ENCODE results near the gene ANKRD63. TPM values are rescaled to one million over a fixed set of nuclear protein-coding genes. Genes with fewer than 3 reads are reported as not detected.

ANKRD63 gene
- total and polyA plus RNA-seq, 2 donors (not counting 1 experiment from before 2014, with no cell fraction given) = 0.25 TPM; not detected in 1

DNA sequence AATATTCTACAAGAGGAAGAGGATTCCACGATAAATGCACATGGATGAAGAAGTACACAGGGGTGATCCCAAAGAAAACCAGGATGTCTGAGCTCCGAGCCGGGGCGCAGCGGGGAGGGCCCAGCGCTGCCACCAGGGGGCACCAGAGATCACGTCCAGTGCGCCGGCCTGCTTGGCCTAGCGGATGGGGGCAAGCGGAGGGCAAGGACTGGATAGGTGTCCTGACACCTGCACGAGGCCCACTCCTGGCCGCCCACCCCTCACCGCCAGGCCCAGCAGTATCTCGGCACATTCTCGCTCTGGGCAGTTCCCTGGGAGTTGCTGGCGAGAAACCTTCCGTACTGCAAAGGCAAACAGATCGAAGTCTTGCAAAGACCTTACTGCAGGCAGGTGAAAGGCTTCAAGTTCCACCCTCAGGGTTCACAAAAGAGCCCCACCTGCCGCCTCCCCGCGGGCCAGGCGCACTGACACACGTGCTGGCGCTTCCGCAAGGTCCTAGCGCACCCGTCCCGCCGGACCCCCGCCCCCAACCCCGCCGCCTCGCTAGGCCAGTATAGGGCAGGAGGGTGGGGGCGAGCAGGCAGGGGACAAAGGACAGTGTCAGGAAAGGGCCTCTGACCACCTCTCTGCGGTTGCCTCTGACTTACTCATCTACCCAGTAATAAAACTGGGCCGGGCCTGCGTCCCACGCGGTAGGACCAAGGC is 3.3 kb downstream of the ANKRD63 start:
- Histone ChIP-seq H3K27me3 (replicated peaks in 1 of 4; ENCODE audit: control extremely low read depth in 1 of 4, control insufficient read depth in 3 of 4, insufficient read depth in 4 of 4, low read length in 3 of 4) (peaks cover 0 to 53% (median 23%) of the 10 kb centered on the region in 4 experiments), H3K4me2 (replicated peaks; ENCODE audit: low read depth, low read length, poor library complexity, severe bottlenecking) (peak overlapping the region; percentile 14), H3K9me3 (ENCODE audit: control extremely low read depth in 1 of 3, control insufficient read depth in 2 of 3, insufficient read depth in 1 of 3, low read length in 2 of 3) (peaks cover 0 to 11% (median 0%) of the 10 kb centered on the region in 3 donors), H3K79me2 (ENCODE audit: control insufficient read depth, insufficient read depth, low read length) (no peaks in the 10 kb centered on the region), H3K4me3 (ENCODE audit: control extremely low read depth in 1 of 5, extremely low read depth in 1 of 5, insufficient read depth in 1 of 5, low read depth in 2 of 5, low read length in 4 of 5) (no peak overlapping the region), H2AFZ (ENCODE audit: insufficient read depth, low read depth, low read length, poor library complexity, severe bottlenecking) (no peak overlapping the region), H3K27ac (ENCODE audit: low read length in 2 of 2) (no peak overlapping the region), H3K4me1 (ENCODE audit: control insufficient read depth in 2 of 2, insufficient read depth in 2 of 2, low read length in 2 of 2) (peaks cover 19 to 36% of the 10 kb centered on the region in 2 donors), H3K36me3 (replicated peaks in 1 of 2; ENCODE audit: control extremely low read depth in 1 of 2, control insufficient read depth in 1 of 2, extremely low read depth in 1 of 2, insufficient read depth in 2 of 2, low read length in 1 of 2) (no peaks in the 10 kb centered on the region), H3K9ac (ENCODE audit: low read length) (no peak overlapping the region), H4K20me1 (ENCODE audit: control insufficient read depth, insufficient read depth, low read length, poor library complexity, severe bottlenecking) (no peaks in the 10 kb centered on the region)
- Mint-ChIP-seq H3K27me3 (peaks cover 24% of the 10 kb centered on the region), H3K4me1 (peaks cover 29% of the 10 kb centered on the region), H3K4me3 (peak overlapping the region; percentile 59), H3K9me3 (ENCODE audit: insufficient read depth) (no peaks in the 10 kb centered on the region), H3K27ac (no peak overlapping the region)
- no peak for TF ChIP-seq EZH2 (IDR thresholded peaks at IDR 0.05; ENCODE audit: borderline replicate concordance, insufficient read depth, low read depth, low read length, poor library complexity, severe bottlenecking)
- TF ChIP-seq, protein P1, sequence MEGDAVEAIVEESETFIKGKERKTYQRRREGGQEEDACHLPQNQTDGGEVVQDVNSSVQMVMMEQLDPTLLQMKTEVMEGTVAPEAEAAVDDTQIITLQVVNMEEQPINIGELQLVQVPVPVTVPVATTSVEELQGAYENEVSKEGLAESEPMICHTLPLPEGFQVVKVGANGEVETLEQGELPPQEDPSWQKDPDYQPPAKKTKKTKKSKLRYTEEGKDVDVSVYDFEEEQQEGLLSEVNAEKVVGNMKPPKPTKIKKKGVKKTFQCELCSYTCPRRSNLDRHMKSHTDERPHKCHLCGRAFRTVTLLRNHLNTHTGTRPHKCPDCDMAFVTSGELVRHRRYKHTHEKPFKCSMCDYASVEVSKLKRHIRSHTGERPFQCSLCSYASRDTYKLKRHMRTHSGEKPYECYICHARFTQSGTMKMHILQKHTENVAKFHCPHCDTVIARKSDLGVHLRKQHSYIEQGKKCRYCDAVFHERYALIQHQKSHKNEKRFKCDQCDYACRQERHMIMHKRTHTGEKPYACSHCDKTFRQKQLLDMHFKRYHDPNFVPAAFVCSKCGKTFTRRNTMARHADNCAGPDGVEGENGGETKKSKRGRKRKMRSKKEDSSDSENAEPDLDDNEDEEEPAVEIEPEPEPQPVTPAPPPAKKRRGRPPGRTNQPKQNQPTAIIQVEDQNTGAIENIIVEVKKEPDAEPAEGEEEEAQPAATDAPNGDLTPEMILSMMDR (IDR thresholded peaks at IDR 0.05) = peak; percentile 100
- 51% methylated on average over 40 of the region's 40 CpGs for WGBS (ENCODE audit: insufficient coverage)
- ChIA-PET CTCF (interaction anchor here (0.6 to 12.3 kb wide), 62 partner anchors 9 to 593 kb away, joined by 3 to 382 read pairs (median 4); partner anchors contain the start of genes BMF, CCDC9B, DISP2 and FSIP1), POLR2A (interaction anchor here (0.9 to 1.7 kb wide), 3 partner anchors 28 to 54 kb away, joined by 3 to 5 read pairs (median 4); partner anchors contain the start of gene PLCB2)
- ATAC-seq (ENCODE audit: low read depth) = peak; percentile 28
- peak; percentile 76 for DNase-seq
- intact Hi-C loops (cut with micrococcal nuclease) = loop anchor here (1.0 to 5.0 kb wide), 5 partner anchors 31 to 347 kb away; partner anchors contain the start of genes BUB1B, EIF2AK4 and INAFM2

DNA sequence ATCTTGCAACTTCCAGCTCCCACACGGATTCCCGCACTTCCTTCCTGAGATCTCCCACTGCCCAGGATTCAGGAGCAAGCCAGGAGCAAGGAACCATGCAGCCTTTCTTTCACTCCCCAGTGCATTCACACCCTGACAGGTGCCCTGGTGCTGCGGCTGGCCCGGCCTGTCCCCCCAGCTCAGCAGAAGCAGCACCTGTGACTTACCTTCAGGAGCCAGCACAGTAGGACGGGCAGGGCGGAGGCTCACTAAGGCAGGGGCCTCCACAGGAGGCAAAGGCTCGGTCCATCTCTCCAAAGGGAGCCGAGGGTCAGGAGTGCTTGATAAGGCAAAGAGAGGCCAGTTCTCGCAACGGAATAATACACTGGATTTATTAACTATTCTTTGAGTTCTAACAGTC is 4.8 kb downstream of the ANKRD63 start:
- ChIA-PET POLR2A (interaction anchor here (1.4 to 1.7 kb wide), 2 partner anchors 29 to 59 kb away, joined by 4 to 5 read pairs; partner anchors contain the start of gene PLCB2), CTCF (interaction anchor here (0.6 to 12.3 kb wide), 21 partner anchors 9 to 241 kb away, joined by 3 to 382 read pairs (median 7); partner anchors contain the start of genes CCDC9B, PLCB2 and SRP14)
- intact Hi-C loops (cut with micrococcal nuclease) = loop anchor here (1.0 to 5.0 kb wide), 2 partner anchors 116 to 144 kb away; partner anchors contain the start of gene BUB1B

More for the DNA sequence above, 4.8 kb downstream of the ANKRD63 start:
- Histone ChIP-seq H3K27ac (ENCODE audit: low read length in 2 of 2) (no peak overlapping the region), H3K9ac (ENCODE audit: low read length) (no peak overlapping the region), H3K36me3 (replicated peaks in 1 of 2; ENCODE audit: control extremely low read depth in 1 of 2, control insufficient read depth in 1 of 2, extremely low read depth in 1 of 2, insufficient read depth in 2 of 2, low read length in 1 of 2) (no peaks in the 10 kb centered on the region), H3K4me1 (ENCODE audit: control insufficient read depth in 2 of 2, insufficient read depth in 2 of 2, low read length in 2 of 2) (peaks cover 14 to 30% of the 10 kb centered on the region in 2 donors), H2AFZ (ENCODE audit: insufficient read depth, low read depth, low read length, poor library complexity, severe bottlenecking) (no peak overlapping the region), H3K79me2 (ENCODE audit: control insufficient read depth, insufficient read depth, low read length) (no peaks in the 10 kb centered on the region), H3K27me3 (replicated peaks in 1 of 4; ENCODE audit: control extremely low read depth in 1 of 4, control insufficient read depth in 3 of 4, insufficient read depth in 4 of 4, low read length in 3 of 4) (peaks cover 0 to 51% (median 23%) of the 10 kb centered on the region in 4 experiments), H4K20me1 (ENCODE audit: control insufficient read depth, insufficient read depth, low read length, poor library complexity, severe bottlenecking) (no peaks in the 10 kb centered on the region), H3K4me2 (replicated peaks; ENCODE audit: low read depth, low read length, poor library complexity, severe bottlenecking) (no peak overlapping the region), H3K4me3 (ENCODE audit: control extremely low read depth in 1 of 5, extremely low read depth in 1 of 5, insufficient read depth in 1 of 5, low read depth in 2 of 5, low read length in 4 of 5) (no peak overlapping the region), H3K9me3 (ENCODE audit: control extremely low read depth in 1 of 3, control insufficient read depth in 2 of 3, insufficient read depth in 1 of 3, low read length in 2 of 3) (peaks cover 0 to 10% (median 0%) of the 10 kb centered on the region in 3 donors)
- H3K27ac Mint-ChIP-seq = no peak overlapping the region
- WGBS (ENCODE audit: insufficient coverage) = 89% methylated on average over 9 of the region's 10 CpGs
- ATAC-seq (ENCODE audit: low read depth) = no peak
- peaks cover 24% of the 10 kb centered on the region for H3K27me3 Mint-ChIP-seq
- TF ChIP-seq EZH2 (IDR thresholded peaks at IDR 0.05; ENCODE audit: borderline replicate concordance, insufficient read depth, low read depth, low read length, poor library complexity, severe bottlenecking) = no peak
- TF ChIP-seq, protein P1 (IDR thresholded peaks at IDR 0.05) = no peak
- H3K4me3 Mint-ChIP-seq = no peak overlapping the region
- peaks cover 26% of the 10 kb centered on the region for H3K4me1 Mint-ChIP-seq
- no peaks in the 10 kb centered on the region for H3K9me3 Mint-ChIP-seq (ENCODE audit: insufficient read depth)
- peak; percentile 22 for DNase-seq

Data from B cell (primary cell).